K562 (cell line): ENCODE data around the gene P2RY8. TPM values are rescaled to one million over a fixed set of nuclear protein-coding genes. Genes with fewer than 3 reads are reported as not detected.

Experiments used
- ATAC-seq: fragments of 200-7000 bp; cut with Tn5 transposase; 3 replicates; pipeline ENCODE4 v1.9.1; 2020; ENCODE audit warnings: moderate library complexity
- BruUV-seq: library from RNA; stranded (reverse); fragments of 400-500 nt; replicated peaks from 2 replicates; lab custom pipeline; 2021; lab: Mats Ljungman, UMichigan
- CTCF ChIA-PET: fragments of 300-600 bp; formaldehyde crosslinking; extraction: SDS; loops from one replicate; lab custom pipeline; 2021; ENCODE audit warnings: low intra/inter-chr PET ratio; lab: Yijun Ruan, JAX
- POLR2A ChIA-PET: fragments of 300-600, 350-650 bp; sonication (Branson Sonifier 250); formaldehyde crosslinking; extraction: SDS; loops from one replicate; lab custom pipeline; 2021; ENCODE audit warnings: antibody characterized with exemption, inconsistent platforms; lab: Yijun Ruan, JAX
- DNase-seq, 4 experiments: peaks; one replicate each; pipeline versions ENCODE4 v3.0.0 to v3.0.0-alpha.2; 2011 to 2018; ENCODE audit warnings: low spot score in 3 of 4, mixed read lengths in 3 of 4; ENCODE audit errors: extremely low read depth in 1 of 4
- FAIRE-seq: peaks from 2 replicates; lab custom pipeline; 2011; peaks lifted over from hg19 to GRCh38; lab: Jason Lieb, UNC
- H2AFZ ChIP-seq: 2 replicates; pipeline ENCODE4 v1.6.0; 2011; ENCODE audit warnings: low read depth, low read length, control low read depth, inconsistent platforms
- H3K27ac ChIP-seq: fragments of 200-600 bp; 3 replicates; pipeline ENCODE4 v1.8.0; 2011; ENCODE audit warnings: low read depth, mild to moderate bottlenecking, control low read depth, inconsistent platforms, low read length, moderate library complexity, mixed read lengths; ENCODE audit errors: extremely low read depth
- H3K27me3 ChIP-seq, 2 experiments: fragments of 300-600 bp in 1 of 2; 2 replicates in 1 of 2; 3 replicates in 1 of 2; pipeline versions ENCODE4 v1.6.0 to v1.8.0; 2011; ENCODE audit warnings: inconsistent platforms in 2 of 2, low read length in 2 of 2, mild to moderate bottlenecking in 1 of 2, mixed read lengths in 1 of 2, moderate library complexity in 1 of 2; ENCODE audit not compliant: control insufficient read depth in 2 of 2, insufficient read depth in 2 of 2
- H3K36me3 ChIP-seq: fragments of 300-600 bp; 3 replicates; pipeline ENCODE4 v1.8.0; 2011; ENCODE audit warnings: mild to moderate bottlenecking, low read length, inconsistent platforms; ENCODE audit not compliant: control insufficient read depth, insufficient read depth
- H3K4me1 ChIP-seq, 2 experiments: fragments of 200-600 bp in 1 of 2; replicated peaks in 1 of 2; 2 replicates in 1 of 2; 3 replicates in 1 of 2; pipeline versions ENCODE4 v1.5.1 to v1.8.0; 2011; ENCODE audit warnings: inconsistent platforms in 2 of 2, low read length in 2 of 2, mild to moderate bottlenecking in 1 of 2, mixed read lengths in 1 of 2, moderate library complexity in 1 of 2; ENCODE audit not compliant: control insufficient read depth in 2 of 2, insufficient read depth in 2 of 2
- H3K4me2 ChIP-seq: 2 replicates; pipeline ENCODE4 v1.6.1; 2011; ENCODE audit warnings: low read length, control low read depth, inconsistent platforms, mixed read lengths; ENCODE audit not compliant: insufficient read depth
- H3K4me3 ChIP-seq: fragments of 200-600 bp; sonication (generic), shearing (Covaris generic); 2 replicates; pipeline ENCODE4 v1.5.1; 2016; ENCODE audit warnings: control low read depth, inconsistent platforms
- H3K79me2 ChIP-seq: fragments of 200-600 bp; 3 replicates; pipeline ENCODE4 v1.8.0; 2011; ENCODE audit warnings: low read length, inconsistent platforms; ENCODE audit not compliant: control insufficient read depth, insufficient read depth
- H3K9ac ChIP-seq, 2 experiments: 2 replicates each; pipeline versions ENCODE4 v1.6.0 to v1.6.1; 2011; ENCODE audit warnings: low read depth in 2 of 2, low read length in 2 of 2, control low read depth in 1 of 2, inconsistent platforms in 1 of 2, mild to moderate bottlenecking in 1 of 2, mixed read lengths in 1 of 2; ENCODE audit not compliant: insufficient read depth in 1 of 2
- H3K9me1 ChIP-seq: one replicate; pipeline ENCODE4 v1.6.0; 2011; ENCODE audit warnings: inconsistent platforms, mild to moderate bottlenecking, low read length, moderate library complexity; ENCODE audit not compliant: control insufficient read depth, insufficient read depth
- H3K9me3 ChIP-seq: replicated peaks from 2 replicates; pipeline ENCODE4 v1.5.1; 2011; ENCODE audit warnings: low read depth, low read length, inconsistent platforms; ENCODE audit not compliant: control insufficient read depth, insufficient read depth
- H4K20me1 ChIP-seq: replicated peaks from 2 replicates; pipeline ENCODE4 v1.6.1; 2011; ENCODE audit warnings: low read length, inconsistent platforms, mixed read lengths; ENCODE audit not compliant: control insufficient read depth, insufficient read depth
- HNRNPUL1 ChIP-seq: fragments of 200-400 bp; formaldehyde crosslinking; IDR thresholded peaks from 2 replicates; pipeline ENCODE4 v1.6.1; 2017; ENCODE audit warnings: low read length
- KAT8 ChIP-seq: fragments of 450-650 bp; IDR thresholded peaks from 2 replicates; pipeline ENCODE4 v1.6.1; 2016; ENCODE audit warnings: low read depth, mild to moderate bottlenecking
- TGIF2 ChIP-seq: sonication (generic); formaldehyde crosslinking; IDR thresholded peaks from 2 replicates; pipeline ENCODE4 v1.8.1; 2022; ENCODE audit warnings: mild to moderate bottlenecking, missing genetic modification reagents, moderate library complexity
- TRIM24 ChIP-seq, 2 experiments: fragments of 450-650 bp; IDR thresholded peaks; 2 replicates each; pipeline ENCODE4 v1.6.1; 2016
- ZNF79 ChIP-seq: fragments of 250-450 bp; sonication (Bioruptor Pico); IDR thresholded peaks from 2 replicates; pipeline ENCODE4 v1.4.0; 2020; ENCODE audit warnings: low read depth, mild to moderate bottlenecking, moderate library complexity
- WGBS: fragments of 100-300 bp; shearing (Covaris generic); methylation state at CpG from one replicate; pipeline ENCODE4 v1.1.6; 2016; ENCODE audit warnings: low coverage, mixed read lengths; ENCODE audit not compliant: insufficient coverage; ENCODE audit errors: missing lambda C conversion rate; 5-methylcytosine and 5-hydroxymethylcytosine counted together
- in situ Hi-C: fragments of 300-500 bp; cut with MboI; formaldehyde crosslinking; loops from 4 replicates; pipeline ENCODE4 v1.15.0; 2018; ENCODE audit warnings: inconsistent platforms, mixed read lengths
- intact Hi-C: fragments of 100-400 bp; cut with micrococcal nuclease; formaldehyde crosslinking; loops from 2 replicates; pipeline ENCODE4 v1.14.2; 2022
- polyA plus RNA-seq, 8 experiments: library from polyadenylated mRNA; depleted of rRNA in 4 of 8; stranded (reverse) in 5 of 8; unstranded in 3 of 8; fragments of >200 nt; fragmentation: Nextera tagmentation in 2 of 8; fragmentation: Illumina TruSeq in 1 of 8; extraction: Ambion mirVana in 2 of 8; extraction: Trizol in 1 of 8; gene quantifications; 2 replicates each; pipeline versions ENCODE4 v1.2.1 to v1.2.3, GENCODE V29; 2011 to 2014; ENCODE audit warnings: inconsistent platforms in 1 of 8, missing spikeins in 1 of 8
- total RNA-seq, 7 experiments: library from RNA; depleted of rRNA in 6 of 7; stranded (reverse); fragments of >200 nt in 6 of 7; fragmentation: Illumina TruSeq in 2 of 7; extraction: Trizol in 2 of 7; gene quantifications; 2 replicates each; pipeline versions ENCODE4 v1.2.1 to v1.2.3, GENCODE V29; 2011 to 2021; ENCODE audit warnings: low replicate concordance in 1 of 7
- TF ChIP-seq, protein P1 (sequence below): sonication (generic); formaldehyde crosslinking; IDR thresholded peaks from 2 replicates; pipeline ENCODE4 v1.8.1; 2023; ENCODE audit warnings: mild to moderate bottlenecking, missing genetic modification reagents
- TF ChIP-seq, protein P2 (sequence below), 2 experiments: fragments of 450-650 bp in 1 of 2; sonication (generic) in 1 of 2; formaldehyde crosslinking in 1 of 2; IDR thresholded peaks in 1 of 2; conservative IDR thresholded peaks in 1 of 2; 2 replicates each; pipeline versions ENCODE4 v1.6.1 to v1.8.1; 2016 to 2023; ENCODE audit warnings: mild to moderate bottlenecking in 2 of 2, moderate library complexity in 2 of 2, inconsistent platforms in 1 of 2, missing genetic modification reagents in 1 of 2

P2RY8 gene
- total and polyA plus RNA-seq, 9 of the 15 experiments (the other 6 are each of a cell fraction or from before 2014, with no cell fraction given), result 0.04 to 0.69 (median 0.08) TPM; not detected in 3

DNA sequence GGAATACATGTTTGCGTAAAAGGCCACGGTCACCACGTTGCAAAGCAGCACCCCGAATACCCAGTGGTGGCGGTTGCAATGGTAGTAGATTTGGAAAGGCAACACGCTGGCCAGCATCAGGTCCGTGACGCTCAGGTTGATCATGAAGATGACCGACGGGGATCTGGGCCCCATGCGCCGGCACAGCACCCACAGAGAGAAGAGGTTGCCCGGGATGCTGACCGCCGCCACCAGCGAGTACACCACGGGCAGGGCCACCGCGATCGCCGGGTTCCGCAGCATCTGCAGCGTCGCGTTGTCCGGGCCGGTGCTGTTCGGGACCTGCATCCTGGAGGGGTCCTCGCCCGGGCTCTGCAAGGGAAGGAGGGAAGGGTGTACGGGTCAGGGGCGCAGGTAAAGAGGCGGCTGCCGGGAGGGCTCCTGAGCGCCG lies 70.7 kb downstream of the P2RY8 start:
- Histone ChIP-seq H3K4me2 (no peak overlapping the region), H2AFZ (no peak overlapping the region), H4K20me1 (no peaks in the 10 kb centered on the region), H3K36me3 (no peaks in the 10 kb centered on the region), H3K9me3 (no peaks in the 10 kb centered on the region), H3K4me3 (no peak overlapping the region), H3K79me2 (no peaks in the 10 kb centered on the region), H3K4me1 (no peaks in the 10 kb centered on the region; a peak in 3 of 5 replicates), H3K9ac (no peak overlapping the region), H3K27me3 (peaks cover 0 to 8% of the 10 kb centered on the region in 2 experiments; a peak in 2 of 5 replicates), H3K27ac (no peak overlapping the region), H3K9me1 (no peaks in the 10 kb centered on the region)
- TF ChIP-seq, protein P1, sequence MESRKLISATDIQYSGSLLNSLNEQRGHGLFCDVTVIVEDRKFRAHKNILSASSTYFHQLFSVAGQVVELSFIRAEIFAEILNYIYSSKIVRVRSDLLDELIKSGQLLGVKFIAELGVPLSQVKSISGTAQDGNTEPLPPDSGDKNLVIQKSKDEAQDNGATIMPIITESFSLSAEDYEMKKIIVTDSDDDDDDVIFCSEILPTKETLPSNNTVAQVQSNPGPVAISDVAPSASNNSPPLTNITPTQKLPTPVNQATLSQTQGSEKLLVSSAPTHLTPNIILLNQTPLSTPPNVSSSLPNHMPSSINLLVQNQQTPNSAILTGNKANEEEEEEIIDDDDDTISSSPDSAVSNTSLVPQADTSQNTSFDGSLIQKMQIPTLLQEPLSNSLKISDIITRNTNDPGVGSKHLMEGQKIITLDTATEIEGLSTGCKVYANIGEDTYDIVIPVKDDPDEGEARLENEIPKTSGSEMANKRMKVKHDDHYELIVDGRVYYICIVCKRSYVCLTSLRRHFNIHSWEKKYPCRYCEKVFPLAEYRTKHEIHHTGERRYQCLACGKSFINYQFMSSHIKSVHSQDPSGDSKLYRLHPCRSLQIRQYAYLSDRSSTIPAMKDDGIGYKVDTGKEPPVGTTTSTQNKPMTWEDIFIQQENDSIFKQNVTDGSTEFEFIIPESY (CRISPR knock-in tag), result peak; percentile 47
- TF ChIP-seq HNRNPUL1 (no peak), TRIM24 (IDR thresholded peaks at IDR 0.05) (no peak), ZNF79 (no peak), KAT8 (no peak), TGIF2 (CRISPR knock-in tag) (no peak)
- TF ChIP-seq, protein P2, sequence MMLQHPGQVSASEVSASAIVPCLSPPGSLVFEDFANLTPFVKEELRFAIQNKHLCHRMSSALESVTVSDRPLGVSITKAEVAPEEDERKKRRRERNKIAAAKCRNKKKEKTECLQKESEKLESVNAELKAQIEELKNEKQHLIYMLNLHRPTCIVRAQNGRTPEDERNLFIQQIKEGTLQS (IDR thresholded peaks at IDR 0.05), result no peak
- TF ChIP-seq, protein P2 (CRISPR knock-in tag; conservative IDR thresholded peaks at IDR 0.05), result no peak
- POLR2A ChIA-PET, result no interaction called here
- intact Hi-C loops (no loop called here), in situ Hi-C loops (loop anchor here (10.0 to 25.0 kb wide), 2 partner anchors 109 to 1146 kb away; no protein-coding TSS in a partner anchor)
- ATAC-seq (no peak), FAIRE-seq (no peak), DNase-seq (no peak)
- BruUV-seq, result no TSS peak
- WGBS, result 48% methylated on average over 11 of the region's 36 CpGs
- CTCF ChIA-PET, result no interaction called here
